GM23338 (cell line): ENCODE measurements around the gene A3GALT2. TPM values are rescaled to one million over a fixed set of nuclear protein-coding genes. Genes with fewer than 3 reads are reported as not detected.

Experiments
- ATAC-seq: fragments of 200-7000 bp; cut with Tn5 transposase; 3 replicates; pipeline ENCODE4 v1.9.1; 2020
- DNase-seq: peaks from one replicate; pipeline ENCODE4 v3.0.0-alpha.2; 2015; ENCODE audit warnings: low spot score
- H2AFZ ChIP-seq: fragments of 200-600 bp; sonication (generic); 2 replicates; pipeline ENCODE4 v1.8.0; 2016; ENCODE audit warnings: antibody characterized with exemption, mild to moderate bottlenecking, moderate library complexity
- H3F3A ChIP-seq: fragments of 200-600 bp; sonication (generic); replicated peaks from 2 replicates; pipeline ENCODE4 v1.8.0; 2017; ENCODE audit warnings: antibody characterized with exemption, mixed run types, low read depth
- H3K27ac ChIP-seq: fragments of 200-600 bp; sonication (generic); 2 replicates; pipeline ENCODE4 v1.6.1; 2016; ENCODE audit warnings: low read depth
- H3K27me3 ChIP-seq: fragments of 200-600 bp; sonication (generic); 2 replicates; pipeline ENCODE4 v1.8.0; 2016; ENCODE audit warnings: mild to moderate bottlenecking, mixed run types, moderate library complexity; ENCODE audit not compliant: insufficient read depth
- H3K36me3 ChIP-seq: fragments of 200-600 bp; sonication (generic); 2 replicates; pipeline ENCODE4 v1.8.0; 2016; ENCODE audit warnings: mild to moderate bottlenecking; ENCODE audit not compliant: insufficient read depth
- H3K4me1 ChIP-seq: fragments of 200-600 bp; sonication (generic); 2 replicates; pipeline ENCODE4 v1.8.0; 2016; ENCODE audit warnings: mild to moderate bottlenecking, moderate library complexity; ENCODE audit not compliant: insufficient read depth
- H3K4me2 ChIP-seq: fragments of 200-600 bp; sonication (generic); 2 replicates; pipeline ENCODE4 v1.7.1; 2017; ENCODE audit warnings: mixed run types
- H3K4me3 ChIP-seq: fragments of 200-600 bp; sonication (generic); 2 replicates; pipeline ENCODE4 v1.6.1; 2016; ENCODE audit warnings: mixed run types
- H3K79me2 ChIP-seq: fragments of 200-600 bp; sonication (generic); replicated peaks from 2 replicates; pipeline ENCODE4 v1.8.0; 2017; ENCODE audit warnings: mild to moderate bottlenecking; ENCODE audit not compliant: insufficient read depth
- H3K9me2 ChIP-seq: fragments of 200-600 bp; sonication (generic); 2 replicates; pipeline ENCODE4 v1.8.0; 2017; ENCODE audit not compliant: insufficient read depth
- H4K20me1 ChIP-seq: fragments of 200-600 bp; sonication (generic); replicated peaks from 2 replicates; pipeline ENCODE4 v1.8.0; 2017; ENCODE audit warnings: mild to moderate bottlenecking; ENCODE audit not compliant: insufficient read depth
- H3K27ac Mint-ChIP-seq: 2 replicates; pipeline ENCODE4 v1.8.0; 2020; ENCODE audit warnings: inconsistent platforms, mild to moderate bottlenecking, moderate library complexity, mixed read lengths
- H3K27me3 Mint-ChIP-seq: 3 replicates; pipeline ENCODE4 v1.8.0; 2022; ENCODE audit warnings: low read depth, mild to moderate bottlenecking, moderate library complexity, mixed read lengths, inconsistent platforms; ENCODE audit not compliant: insufficient read depth, poor library complexity
- H3K36me3 Mint-ChIP-seq: 3 replicates; pipeline ENCODE4 v1.8.0; 2021; ENCODE audit warnings: low read depth, mild to moderate bottlenecking, inconsistent platforms, moderate library complexity, mixed read lengths
- H3K4me1 Mint-ChIP-seq: 3 replicates; pipeline ENCODE4 v1.8.0; 2020; ENCODE audit warnings: mild to moderate bottlenecking, inconsistent platforms, mixed read lengths
- H3K4me3 Mint-ChIP-seq: 3 replicates; pipeline ENCODE4 v1.8.0; 2021; ENCODE audit warnings: moderate library complexity, mild to moderate bottlenecking, inconsistent platforms, mixed read lengths
- H3K9me3 Mint-ChIP-seq: 3 replicates; pipeline ENCODE4 v1.8.0; 2020; ENCODE audit warnings: moderate library complexity, mild to moderate bottlenecking, inconsistent platforms, mixed read lengths
- CREB1 ChIP-seq: fragments of 250-450 bp; sonication (Bioruptor Pico); IDR thresholded peaks from 2 replicates; pipeline ENCODE4 v1.5.0; 2020; ENCODE audit warnings: low read depth, mild to moderate bottlenecking, moderate library complexity
- CTCF ChIP-seq, 2 experiments: fragments of 200-600 bp in 1 of 2; sonication (generic) in 1 of 2; conservative IDR thresholded peaks; 2 replicates each; pipeline versions ENCODE4 v1.5.1 to v1.6.1; 2016 to 2017; ENCODE audit warnings: antibody characterized with exemption in 2 of 2, low read depth in 2 of 2, mild to moderate bottlenecking in 2 of 2, moderate library complexity in 1 of 2
- ETS1 ChIP-seq: IDR thresholded peaks from 2 replicates; pipeline ENCODE4 v1.6.1; 2016; ENCODE audit warnings: antibody characterized with exemption
- EZH2phosphoT487 ChIP-seq: fragments of 200-600 bp; sonication (generic); IDR thresholded peaks from one replicate; pipeline ENCODE4 v1.8.1; 2018; ENCODE audit warnings: antibody characterized with exemption; ENCODE audit not compliant: unreplicated experiment
- JUNB ChIP-seq: IDR thresholded peaks from one replicate; pipeline ENCODE4 v1.6.1; 2016; ENCODE audit warnings: antibody characterized with exemption; ENCODE audit not compliant: unreplicated experiment
- NANOG ChIP-seq: IDR thresholded peaks from 2 replicates; pipeline ENCODE4 v1.6.1; 2016; ENCODE audit warnings: antibody characterized with exemption, borderline replicate concordance
- POLR2AphosphoS5 ChIP-seq: IDR thresholded peaks from 2 replicates; pipeline ENCODE4 v1.6.1; 2016; ENCODE audit warnings: antibody characterized with exemption, low read depth
- ZNF114 ChIP-seq: fragments of 250-450 bp; sonication (Bioruptor Pico); IDR thresholded peaks from 2 replicates; pipeline ENCODE4 v1.5.0; 2020; ENCODE audit warnings: mild to moderate bottlenecking, moderate library complexity
- ZNF331 ChIP-seq: fragments of 250-450 bp; sonication (Bioruptor Pico); IDR thresholded peaks from 2 replicates; pipeline ENCODE4 v1.5.0; 2020; ENCODE audit warnings: low read depth, mild to moderate bottlenecking, moderate library complexity
- polyA plus RNA-seq: library from polyadenylated mRNA; unstranded; fragments of >200 nt; fragmentation: Nextera tagmentation; extraction: Ambion mirVana; gene quantifications from 2 replicates; pipeline ENCODE4 v1.2.1, GENCODE V29; 2016
- total RNA-seq: library from RNA; depleted of rRNA; stranded (reverse); fragments of >200 nt; shearing (Covaris generic); gene quantifications from 2 replicates; pipeline ENCODE4 v1.2.3, GENCODE V29; 2014
- TF ChIP-seq, protein P1 (sequence below): fragments of 250-450 bp; sonication (Bioruptor Pico); IDR thresholded peaks from 2 replicates; pipeline ENCODE4 v1.5.0; 2020; ENCODE audit warnings: mild to moderate bottlenecking, moderate library complexity

Gene A3GALT2
- total and polyA plus RNA-seq, 2 experiments from 2014 or later = not detected

DNA sequence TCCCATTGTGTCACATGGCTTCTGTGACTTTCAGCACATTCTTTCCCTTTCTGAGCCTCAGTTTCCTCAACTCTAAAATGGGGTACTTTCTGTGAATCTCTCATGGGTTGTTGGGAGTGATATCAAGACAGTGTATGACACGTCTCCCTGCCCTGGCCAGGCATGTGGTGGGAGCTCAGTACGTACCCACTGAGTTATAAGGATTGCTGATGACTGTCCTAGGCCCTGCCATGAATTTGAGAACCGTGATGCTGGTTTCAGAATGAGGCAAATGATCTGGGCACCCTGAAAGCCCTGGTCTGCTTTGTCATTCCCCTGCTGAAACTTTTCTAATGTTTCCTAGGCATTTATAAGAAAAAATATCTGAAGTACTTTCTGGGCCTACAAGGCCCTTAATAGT is 61.0 kb downstream of the A3GALT2 start:
- no peak overlapping the region for H3K4me3 ChIP-seq
- H4K20me1 ChIP-seq = peaks cover 18% of the 10 kb centered on the region
- peaks cover 33% of the 10 kb centered on the region for H3K4me1 Mint-ChIP-seq
- H3K27me3 ChIP-seq = no peaks in the 10 kb centered on the region
- no peaks in the 10 kb centered on the region for H3K36me3 ChIP-seq
- no peak overlapping the region for H2AFZ ChIP-seq
- no peak for ATAC-seq
- peaks cover 3% of the 10 kb centered on the region; the same call in 1 of the 2 replicates for H3F3A ChIP-seq
- H3K27ac Mint-ChIP-seq = no peak overlapping the region
- H3K4me2 ChIP-seq = no peak overlapping the region
- peaks cover 14% of the 10 kb centered on the region for H3K27me3 Mint-ChIP-seq
- peaks cover 5% of the 10 kb centered on the region; the same call in 1 of the 3 replicates for H3K9me3 Mint-ChIP-seq
- peaks cover 10% of the 10 kb centered on the region for H3K36me3 Mint-ChIP-seq
- H3K9me2 ChIP-seq = no peaks in the 10 kb centered on the region
- H3K27ac ChIP-seq = no peak overlapping the region
- H3K79me2 ChIP-seq = peaks cover 47% of the 10 kb centered on the region
- no peak overlapping the region for H3K4me3 Mint-ChIP-seq
- H3K4me1 ChIP-seq = peaks cover 28% of the 10 kb centered on the region
- no peak for TF ChIP-seq NANOG
- no peak for TF ChIP-seq ZNF331 (CRISPR knock-in tag)
- no peak for TF ChIP-seq POLR2AphosphoS5
- no peak for TF ChIP-seq ZNF114
- TF ChIP-seq ETS1 = no peak
- no peak for TF ChIP-seq CTCF (conservative IDR thresholded peaks at IDR 0.05; ENCODE audit: low read depth in 2 of 2)
- TF ChIP-seq, protein P1, sequence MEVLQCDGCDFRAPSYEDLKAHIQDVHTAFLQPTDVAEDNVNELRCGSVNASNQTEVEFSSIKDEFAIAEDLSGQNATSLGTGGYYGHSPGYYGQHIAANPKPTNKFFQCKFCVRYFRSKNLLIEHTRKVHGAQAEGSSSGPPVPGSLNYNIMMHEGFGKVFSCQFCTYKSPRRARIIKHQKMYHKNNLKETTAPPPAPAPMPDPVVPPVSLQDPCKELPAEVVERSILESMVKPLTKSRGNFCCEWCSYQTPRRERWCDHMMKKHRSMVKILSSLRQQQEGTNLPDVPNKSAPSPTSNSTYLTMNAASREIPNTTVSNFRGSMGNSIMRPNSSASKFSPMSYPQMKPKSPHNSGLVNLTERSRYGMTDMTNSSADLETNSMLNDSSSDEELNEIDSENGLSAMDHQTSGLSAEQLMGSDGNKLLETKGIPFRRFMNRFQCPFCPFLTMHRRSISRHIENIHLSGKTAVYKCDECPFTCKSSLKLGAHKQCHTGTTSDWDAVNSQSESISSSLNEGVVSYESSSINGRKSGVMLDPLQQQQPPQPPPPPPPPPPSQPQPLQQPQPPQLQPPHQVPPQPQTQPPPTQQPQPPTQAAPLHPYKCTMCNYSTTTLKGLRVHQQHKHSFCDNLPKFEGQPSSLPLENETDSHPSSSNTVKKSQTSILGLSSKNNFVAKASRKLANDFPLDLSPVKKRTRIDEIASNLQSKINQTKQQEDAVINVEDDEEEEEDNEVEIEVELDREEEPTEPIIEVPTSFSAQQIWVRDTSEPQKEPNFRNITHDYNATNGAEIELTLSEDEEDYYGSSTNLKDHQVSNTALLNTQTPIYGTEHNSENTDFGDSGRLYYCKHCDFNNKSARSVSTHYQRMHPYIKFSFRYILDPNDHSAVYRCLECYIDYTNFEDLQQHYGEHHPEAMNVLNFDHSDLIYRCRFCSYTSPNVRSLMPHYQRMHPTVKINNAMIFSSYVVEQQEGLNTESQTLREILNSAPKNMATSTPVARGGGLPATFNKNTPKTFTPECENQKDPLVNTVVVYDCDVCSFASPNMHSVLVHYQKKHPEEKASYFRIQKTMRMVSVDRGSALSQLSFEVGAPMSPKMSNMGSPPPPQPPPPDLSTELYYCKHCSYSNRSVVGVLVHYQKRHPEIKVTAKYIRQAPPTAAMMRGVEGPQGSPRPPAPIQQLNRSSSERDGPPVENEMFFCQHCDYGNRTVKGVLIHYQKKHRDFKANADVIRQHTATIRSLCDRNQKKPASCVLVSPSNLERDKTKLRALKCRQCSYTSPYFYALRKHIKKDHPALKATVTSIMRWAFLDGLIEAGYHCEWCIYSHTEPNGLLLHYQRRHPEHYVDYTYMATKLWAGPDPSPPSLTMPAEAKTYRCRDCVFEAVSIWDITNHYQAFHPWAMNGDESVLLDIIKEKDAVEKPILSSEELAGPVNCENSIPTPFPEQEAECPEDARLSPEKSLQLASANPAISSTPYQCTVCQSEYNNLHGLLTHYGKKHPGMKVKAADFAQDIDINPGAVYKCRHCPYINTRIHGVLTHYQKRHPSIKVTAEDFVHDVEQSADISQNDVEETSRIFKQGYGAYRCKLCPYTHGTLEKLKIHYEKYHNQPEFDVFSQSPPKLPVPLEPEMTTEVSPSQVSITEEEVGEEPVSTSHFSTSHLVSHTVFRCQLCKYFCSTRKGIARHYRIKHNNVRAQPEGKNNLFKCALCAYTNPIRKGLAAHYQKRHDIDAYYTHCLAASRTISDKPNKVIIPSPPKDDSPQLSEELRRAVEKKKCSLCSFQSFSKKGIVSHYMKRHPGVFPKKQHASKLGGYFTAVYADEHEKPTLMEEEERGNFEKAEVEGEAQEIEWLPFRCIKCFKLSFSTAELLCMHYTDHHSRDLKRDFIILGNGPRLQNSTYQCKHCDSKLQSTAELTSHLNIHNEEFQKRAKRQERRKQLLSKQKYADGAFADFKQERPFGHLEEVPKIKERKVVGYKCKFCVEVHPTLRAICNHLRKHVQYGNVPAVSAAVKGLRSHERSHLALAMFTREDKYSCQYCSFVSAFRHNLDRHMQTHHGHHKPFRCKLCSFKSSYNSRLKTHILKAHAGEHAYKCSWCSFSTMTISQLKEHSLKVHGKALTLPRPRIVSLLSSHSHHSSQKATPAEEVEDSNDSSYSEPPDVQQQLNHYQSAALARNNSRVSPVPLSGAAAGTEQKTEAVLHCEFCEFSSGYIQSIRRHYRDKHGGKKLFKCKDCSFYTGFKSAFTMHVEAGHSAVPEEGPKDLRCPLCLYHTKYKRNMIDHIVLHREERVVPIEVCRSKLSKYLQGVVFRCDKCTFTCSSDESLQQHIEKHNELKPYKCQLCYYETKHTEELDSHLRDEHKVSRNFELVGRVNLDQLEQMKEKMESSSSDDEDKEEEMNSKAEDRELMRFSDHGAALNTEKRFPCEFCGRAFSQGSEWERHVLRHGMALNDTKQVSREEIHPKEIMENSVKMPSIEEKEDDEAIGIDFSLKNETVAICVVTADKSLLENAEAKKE (CRISPR knock-in tag) = no peak
- TF ChIP-seq CREB1 (CRISPR knock-in tag) = no peak
- TF ChIP-seq EZH2phosphoT487 = no peak
- no peak for TF ChIP-seq JUNB
- DNase-seq = no peak
